HCT116 (cell line): ENCODE results near the gene DTNB. TPM values are rescaled to one million over a fixed set of nuclear protein-coding genes. Genes with fewer than 3 reads are reported as not detected.

Experiments
- ATAC-seq: fragments of 200-7000 bp; cut with Tn5 transposase; 2 replicates; pipeline ENCODE4 v1.9.1; 2020; ENCODE audit warnings: mild to moderate bottlenecking, moderate library complexity
- BruUV-seq: library from RNA; stranded (reverse); fragments of 400-500 nt; replicated peaks from 2 replicates; lab custom pipeline; 2021; lab: Mats Ljungman, UMichigan
- CTCF ChIA-PET: fragments of 300-600 bp; sonication (Branson Sonifier 250); formaldehyde crosslinking; loops from one replicate; lab custom pipeline; 2021; ENCODE audit warnings: antibody characterized with exemption; lab: Charles Lee
- POLR2A ChIA-PET: fragments of 300-600, 350-600 bp; sonication (Branson Sonifier 250); formaldehyde crosslinking; loops from one replicate; lab custom pipeline; 2021; ENCODE audit warnings: antibody characterized with exemption; lab: Charles Lee
- RAD21 ChIA-PET, 2 experiments: fragments of 300-600 bp; sonication (Branson Sonifier 250); formaldehyde crosslinking; loops; one replicate each; lab custom pipeline; 2023; ENCODE audit warnings: low total read pairs in 2 of 2; ENCODE audit not compliant: uncharacterized antibody in 2 of 2, unreplicated experiment in 2 of 2, low non-redundant PET in 1 of 2; lab: Charles Lee
- DNase-seq: peaks from one replicate; pipeline ENCODE4 v3.0.0-alpha.2; 2010; ENCODE audit warnings: low read depth, low spot score
- H2AFZ ChIP-seq: fragments of 200-600 bp; shearing (Covaris generic), sonication (generic); 2 replicates; pipeline ENCODE4 v1.6.1; 2017; ENCODE audit warnings: low read depth, mixed run types, mixed read lengths, antibody characterized with exemption, low read length; ENCODE audit not compliant: poor library complexity, severe bottlenecking
- H3K27ac ChIP-seq: 2 replicates; pipeline ENCODE4 v1.5.1; 2012; ENCODE audit warnings: low read depth, low read length
- H3K27me3 ChIP-seq: fragments of 200-600 bp; sonication (generic); 2 replicates; pipeline ENCODE4 v1.6.1; 2016; ENCODE audit warnings: mixed run types, low read length, mixed read lengths; ENCODE audit not compliant: insufficient read depth
- H3K36me3 ChIP-seq, 2 experiments: fragments of 200-500 bp in 1 of 2; fragments of 200-600 bp in 1 of 2; sonication (Bioruptor generic) in 1 of 2; sonication (generic) in 1 of 2; 2 replicates each; pipeline versions ENCODE4 v1.5.1 to v1.6.1; 2014 to 2016; ENCODE audit warnings: low read length in 2 of 2, inconsistent platforms in 1 of 2, mixed read lengths in 1 of 2, mixed run types in 1 of 2; ENCODE audit not compliant: insufficient read depth in 2 of 2, control insufficient read depth in 1 of 2
- H3K4me1 ChIP-seq, 2 experiments: fragments of 200-600 bp in 1 of 2; sonication (generic) in 1 of 2; 2 replicates each; pipeline versions ENCODE4 v1.5.1 to v1.6.1; 2012 to 2017; ENCODE audit warnings: low read length in 2 of 2, inconsistent platforms in 1 of 2, mild to moderate bottlenecking in 1 of 2, mixed read lengths in 1 of 2, mixed run types in 1 of 2, moderate library complexity in 1 of 2; ENCODE audit not compliant: insufficient read depth in 2 of 2, control insufficient read depth in 1 of 2
- H3K4me2 ChIP-seq: fragments of 200-600 bp; sonication (generic); 2 replicates; pipeline ENCODE4 v1.6.1; 2017; ENCODE audit warnings: mixed run types, low read length, mixed read lengths
- H3K4me3 ChIP-seq, 2 experiments: fragments of 200-600 bp in 1 of 2; sonication (generic) in 1 of 2; replicated peaks in 1 of 2; 2 replicates each; pipeline ENCODE4 v1.5.1; 2011 to 2016; ENCODE audit warnings: low read length in 2 of 2, control low read depth in 1 of 2, low read depth in 1 of 2, mild to moderate bottlenecking in 1 of 2, mixed read lengths in 1 of 2, mixed run types in 1 of 2
- H3K79me2 ChIP-seq: fragments of 200-600 bp; sonication (generic); 2 replicates; pipeline ENCODE4 v1.6.1; 2017; ENCODE audit warnings: mild to moderate bottlenecking, mixed run types, low read length, moderate library complexity, mixed read lengths; ENCODE audit not compliant: insufficient read depth
- H3K9ac ChIP-seq: fragments of 200-600 bp; sonication (generic); 2 replicates; pipeline ENCODE4 v1.6.1; 2016; ENCODE audit warnings: low read length, mixed read lengths
- H3K9me2 ChIP-seq: fragments of 200-600 bp; sonication (generic), shearing (Covaris generic); 2 replicates; pipeline ENCODE4 v1.6.1; 2017; ENCODE audit warnings: mixed run types, mild to moderate bottlenecking, moderate library complexity; ENCODE audit not compliant: insufficient read depth
- H3K9me3 ChIP-seq, 2 experiments: fragments of 200-500 bp in 1 of 2; fragments of 200-600 bp in 1 of 2; sonication (Bioruptor generic) in 1 of 2; sonication (generic) in 1 of 2; 2 replicates each; pipeline ENCODE4 v1.6.1; 2014 to 2017; ENCODE audit warnings: low read length in 2 of 2, mixed read lengths in 2 of 2, inconsistent platforms in 1 of 2, low read depth in 1 of 2, mild to moderate bottlenecking in 1 of 2, mixed run types in 1 of 2, moderate library complexity in 1 of 2; ENCODE audit not compliant: control insufficient read depth in 1 of 2, insufficient read depth in 1 of 2
- H4K20me1 ChIP-seq: fragments of 200-600 bp; sonication (generic), shearing (Covaris generic); 2 replicates; pipeline ENCODE4 v1.6.1; 2017; ENCODE audit warnings: mixed run types, mild to moderate bottlenecking, moderate library complexity; ENCODE audit not compliant: insufficient read depth
- ATF3 ChIP-seq: IDR thresholded peaks from 2 replicates; pipeline ENCODE4 v1.6.1; 2012
- CEBPB ChIP-seq: IDR thresholded peaks from 2 replicates; pipeline ENCODE4 v1.6.1; 2012; ENCODE audit warnings: low read depth
- CTCF ChIP-seq, 3 experiments: fragments of 200-600 bp in 1 of 3; sonication (generic) in 1 of 3; IDR thresholded peaks in 2 of 3; conservative IDR thresholded peaks in 1 of 3; 2 replicates each; pipeline ENCODE4 v1.5.1; 2012 to 2017; ENCODE audit warnings: low read depth in 2 of 3, low read length in 2 of 3, antibody characterized with exemption in 1 of 3, borderline replicate concordance in 1 of 3, control low read depth in 1 of 3, mild to moderate bottlenecking in 1 of 3, mixed read lengths in 1 of 3, mixed run types in 1 of 3, moderate library complexity in 1 of 3; ENCODE audit not compliant: insufficient read depth in 1 of 3
- EGR1 ChIP-seq: IDR thresholded peaks from 2 replicates; pipeline ENCODE4 v1.6.1; 2012; ENCODE audit warnings: low read depth
- ELF1 ChIP-seq: IDR thresholded peaks from 2 replicates; pipeline ENCODE4 v1.6.1; 2012; ENCODE audit warnings: low read depth, borderline replicate concordance
- FOSL1 ChIP-seq: IDR thresholded peaks from 2 replicates; pipeline ENCODE4 v1.6.1; 2012; ENCODE audit warnings: low read depth
- MAX ChIP-seq: IDR thresholded peaks from 2 replicates; pipeline ENCODE4 v1.6.1; 2012
- POLR2A ChIP-seq: IDR thresholded peaks from 2 replicates; pipeline ENCODE4 v1.7.0; 2011; ENCODE audit warnings: borderline replicate concordance; ENCODE audit not compliant: insufficient read depth, insufficient read length; ENCODE audit errors: extremely low read depth
- REST ChIP-seq: IDR thresholded peaks from 2 replicates; pipeline ENCODE4 v1.6.1; 2012; ENCODE audit warnings: low read depth
- SIN3A ChIP-seq: IDR thresholded peaks from 2 replicates; pipeline ENCODE4 v1.6.1; 2012; ENCODE audit warnings: low read depth
- SP1 ChIP-seq: IDR thresholded peaks from 2 replicates; pipeline ENCODE4 v1.6.1; 2012; ENCODE audit warnings: low read depth
- SRF ChIP-seq: IDR thresholded peaks from 2 replicates; pipeline ENCODE4 v1.6.1; 2012; ENCODE audit warnings: low read depth
- YY1 ChIP-seq: IDR thresholded peaks from 2 replicates; pipeline ENCODE4 v1.6.1; 2011; ENCODE audit warnings: low read length, low read depth, moderate library complexity, mild to moderate bottlenecking; ENCODE audit not compliant: insufficient replicate concordance; ENCODE audit errors: extremely low read depth
- ZBTB33 ChIP-seq: IDR thresholded peaks from 2 replicates; pipeline ENCODE4 v1.6.1; 2011; ENCODE audit warnings: mild to moderate bottlenecking, low read length, moderate library complexity; ENCODE audit not compliant: insufficient replicate concordance; ENCODE audit errors: extremely low read depth
- ZNF274 ChIP-seq: fragments of 200-500 bp; sonication (Bioruptor generic); IDR thresholded peaks from 2 replicates; pipeline ENCODE4 v1.6.1; 2014; ENCODE audit warnings: mild to moderate bottlenecking, low read depth, low read length, inconsistent platforms
- intact Hi-C: fragments of 100-400 bp; cut with micrococcal nuclease; formaldehyde crosslinking; loops from 2 replicates; pipeline ENCODE4 v1.10.0; 2022
- total RNA-seq: library from RNA; stranded (reverse); gene quantifications from one replicate; pipeline ENCODE4 v1.2.1, GENCODE V29; 2021; ENCODE audit not compliant: unreplicated experiment

DTNB gene
- total RNA-seq, 1 experiment from 2014 or later, result 30.2 TPM

GRCh38 chr2:25497918-25498407 is 175.4 kb downstream of the DTNB start:
- no peak overlapping the region for H3K9ac ChIP-seq
- no TSS peak for BruUV-seq
- no peaks in the 10 kb centered on the region for H3K79me2 ChIP-seq
- H3K9me2 ChIP-seq, result no peaks in the 10 kb centered on the region
- ChIA-PET POLR2A (no interaction called here), CTCF (no interaction called here), RAD21 (no interaction called here)
- no peak overlapping the region for H2AFZ ChIP-seq
- H3K36me3 ChIP-seq, result no peaks in the 10 kb centered on the region
- no peaks in the 10 kb centered on the region for H3K27me3 ChIP-seq
- intact Hi-C loops, result no loop called here
- ATAC-seq (no peak), DNase-seq (no peak)
- H4K20me1 ChIP-seq, result no peaks in the 10 kb centered on the region
- no peaks in the 10 kb centered on the region for H3K4me1 ChIP-seq
- H3K4me2 ChIP-seq, result no peak overlapping the region
- no peak overlapping the region for H3K4me3 ChIP-seq
- H3K27ac ChIP-seq, result no peak overlapping the region
- TF ChIP-seq CEBPB (no peak), CTCF (IDR thresholded peaks at IDR 0.05 in 2 of 3, conservative IDR thresholded peaks at IDR 0.05 in 1 of 3; ENCODE audit: borderline replicate concordance in 1 of 3, insufficient read depth in 1 of 3, low read depth in 2 of 3, low read length in 2 of 3) (no peak), REST (no peak), ELF1 (no peak), MAX (no peak), SIN3A (no peak), FOSL1 (no peak), ATF3 (no peak), SP1 (no peak), ZBTB33 (no peak), EGR1 (no peak), SRF (no peak), YY1 (no peak), POLR2A (no peak), ZNF274 (no peak)
- no peaks in the 10 kb centered on the region for H3K9me3 ChIP-seq
